Measurements from ENCODE around the gene SUPT20HL1. TPM values are rescaled to one million over a fixed set of nuclear protein-coding genes. Genes with fewer than 3 reads are reported as not detected.

The SUPT20HL1 gene
- total and polyA plus RNA-seq, 2 donors from 2014 or later: not detected

DNA sequence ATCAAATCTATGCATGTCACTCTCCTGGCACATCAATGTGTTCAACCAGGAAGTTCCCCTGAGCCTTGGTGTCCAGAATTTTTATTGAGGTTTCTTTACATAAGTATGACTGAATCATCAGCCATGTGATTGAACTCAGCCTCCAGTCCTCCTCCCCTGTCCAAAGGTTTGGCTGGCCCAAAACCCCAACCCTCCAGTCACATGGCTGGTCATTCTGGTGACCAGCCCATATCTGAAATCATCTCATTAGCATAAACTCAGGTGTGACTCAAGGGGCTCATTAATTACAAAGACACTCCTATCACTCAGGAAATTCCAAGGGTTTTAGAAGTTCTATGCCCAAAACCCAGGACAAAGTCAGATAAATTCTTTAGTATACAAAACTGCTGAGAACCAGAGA lies 26.0 kb upstream of the SUPT20HL1 start:
- H3K36me3 ChIP-seq (ENCODE audit: control insufficient read depth in 2 of 3, insufficient read depth in 3 of 3, low read length in 3 of 3): no peaks in the 10 kb centered on the region
- H3K27me3 ChIP-seq (ENCODE audit: control insufficient read depth, insufficient read depth, low read length): no peaks in the 10 kb centered on the region
- H3K9me3 ChIP-seq (ENCODE audit: control insufficient read depth in 2 of 3, insufficient read depth in 1 of 3, low read length in 3 of 3): no peaks in the 10 kb centered on the region
- H3K4me1 ChIP-seq (ENCODE audit: control insufficient read depth in 2 of 3, insufficient read depth in 2 of 3, low read depth in 1 of 3, low read length in 3 of 3): no peaks in the 10 kb centered on the region
- DNase-seq (no peak), FAIRE-seq (no peak)
- TF ChIP-seq, protein P1, sequence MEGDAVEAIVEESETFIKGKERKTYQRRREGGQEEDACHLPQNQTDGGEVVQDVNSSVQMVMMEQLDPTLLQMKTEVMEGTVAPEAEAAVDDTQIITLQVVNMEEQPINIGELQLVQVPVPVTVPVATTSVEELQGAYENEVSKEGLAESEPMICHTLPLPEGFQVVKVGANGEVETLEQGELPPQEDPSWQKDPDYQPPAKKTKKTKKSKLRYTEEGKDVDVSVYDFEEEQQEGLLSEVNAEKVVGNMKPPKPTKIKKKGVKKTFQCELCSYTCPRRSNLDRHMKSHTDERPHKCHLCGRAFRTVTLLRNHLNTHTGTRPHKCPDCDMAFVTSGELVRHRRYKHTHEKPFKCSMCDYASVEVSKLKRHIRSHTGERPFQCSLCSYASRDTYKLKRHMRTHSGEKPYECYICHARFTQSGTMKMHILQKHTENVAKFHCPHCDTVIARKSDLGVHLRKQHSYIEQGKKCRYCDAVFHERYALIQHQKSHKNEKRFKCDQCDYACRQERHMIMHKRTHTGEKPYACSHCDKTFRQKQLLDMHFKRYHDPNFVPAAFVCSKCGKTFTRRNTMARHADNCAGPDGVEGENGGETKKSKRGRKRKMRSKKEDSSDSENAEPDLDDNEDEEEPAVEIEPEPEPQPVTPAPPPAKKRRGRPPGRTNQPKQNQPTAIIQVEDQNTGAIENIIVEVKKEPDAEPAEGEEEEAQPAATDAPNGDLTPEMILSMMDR (IDR thresholded peaks at IDR 0.05; ENCODE audit: borderline replicate concordance, extremely low read depth, insufficient read depth): no peak
- H3K9ac ChIP-seq (ENCODE audit: low read length in 3 of 3): no peak overlapping the region
- intact Hi-C loops (cut with DNase I): no loop called here
- no peak overlapping the region for H3K27ac ChIP-seq (ENCODE audit: low read depth in 2 of 2, low read length in 2 of 2)
- no peak overlapping the region for H3K4me3 ChIP-seq (ENCODE audit: low read length in 3 of 3)

DNA sequence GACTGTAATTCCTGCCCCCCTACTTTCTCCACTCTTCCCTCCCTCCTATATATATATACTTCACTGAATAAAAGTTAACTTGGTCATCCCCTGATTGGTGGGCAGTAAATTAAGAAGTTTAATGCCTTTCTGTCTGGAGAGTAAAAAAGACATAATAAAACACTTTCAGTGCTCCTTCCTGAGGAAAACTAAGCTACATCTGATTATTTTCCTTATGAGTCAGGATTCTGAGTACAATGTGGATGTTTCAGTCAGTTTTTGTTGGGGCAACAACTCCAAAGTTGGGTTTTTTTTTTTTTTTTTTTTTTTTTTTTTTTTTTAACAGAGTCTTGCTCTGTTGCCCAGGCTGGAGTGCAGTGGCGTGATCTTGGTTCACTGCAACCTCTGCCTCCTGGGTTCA lies 24.6 kb upstream of the SUPT20HL1 start:
- TF ChIP-seq, protein P1 (IDR thresholded peaks at IDR 0.05; ENCODE audit: borderline replicate concordance, extremely low read depth, insufficient read depth): no peak
- intact Hi-C loops (cut with DNase I): no loop called here

DNA sequence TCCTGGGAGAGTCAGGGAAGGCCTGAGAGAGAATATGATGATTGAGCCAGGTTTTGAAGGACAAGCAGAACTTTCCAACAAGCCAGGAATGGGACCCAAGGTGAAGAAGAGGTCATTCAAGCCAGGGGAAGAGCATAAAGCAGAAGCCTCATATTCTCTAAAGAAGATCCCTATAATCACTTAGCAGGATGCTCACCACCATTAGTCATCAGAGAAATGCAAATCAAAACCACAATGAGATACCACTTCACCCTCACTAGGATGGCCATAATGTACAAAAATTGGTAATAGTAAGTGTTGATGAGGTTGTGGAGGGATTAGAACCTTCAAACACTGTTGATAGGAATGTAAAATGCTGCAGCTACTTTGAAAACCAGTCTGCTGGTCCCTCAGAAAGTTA lies 20.5 kb upstream of the SUPT20HL1 start:
- FAIRE-seq (no peak), DNase-seq (no peak)
- TF ChIP-seq, protein P1 (IDR thresholded peaks at IDR 0.05; ENCODE audit: borderline replicate concordance, extremely low read depth, insufficient read depth): no peak

More for the DNA sequence above, 24.6 kb upstream of the SUPT20HL1 start:
- DNase-seq (no peak), FAIRE-seq (no peak)
- Histone ChIP-seq H3K4me1 (ENCODE audit: control insufficient read depth in 2 of 3, insufficient read depth in 2 of 3, low read depth in 1 of 3, low read length in 3 of 3) (no peaks in the 10 kb centered on the region), H3K4me3 (ENCODE audit: low read length in 3 of 3) (no peak overlapping the region), H3K27me3 (ENCODE audit: control insufficient read depth, insufficient read depth, low read length) (no peaks in the 10 kb centered on the region), H3K9me3 (ENCODE audit: control insufficient read depth in 2 of 3, insufficient read depth in 1 of 3, low read length in 3 of 3) (no peaks in the 10 kb centered on the region), H3K36me3 (ENCODE audit: control insufficient read depth in 2 of 3, insufficient read depth in 3 of 3, low read length in 3 of 3) (no peaks in the 10 kb centered on the region), H3K9ac (ENCODE audit: low read length in 3 of 3) (no peak overlapping the region), H3K27ac (ENCODE audit: low read depth in 2 of 2, low read length in 2 of 2) (no peak overlapping the region)

DNA sequence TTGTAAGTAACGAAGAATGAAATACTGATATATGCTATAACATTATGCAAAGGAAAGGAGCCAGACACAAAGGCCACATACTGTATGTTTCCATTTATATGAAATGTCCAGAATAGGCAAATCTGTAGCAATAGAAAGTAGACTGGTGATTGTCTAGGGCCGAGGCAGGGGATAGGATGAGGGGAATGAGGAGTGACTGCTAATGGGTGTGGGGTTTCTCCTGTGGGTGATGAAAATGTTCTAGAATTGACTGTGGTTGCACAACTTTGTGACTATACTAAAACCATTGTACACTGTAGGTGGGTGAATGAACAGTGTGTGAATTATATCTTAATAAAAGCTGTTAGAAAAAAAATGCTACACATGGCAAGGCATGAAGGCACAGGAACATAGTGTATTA lies 19.9 kb upstream of the SUPT20HL1 start:
- intact Hi-C loops (cut with DNase I): no loop called here
- FAIRE-seq (no peak), DNase-seq (no peak)
- Histone ChIP-seq H3K27ac (ENCODE audit: low read depth in 2 of 2, low read length in 2 of 2) (no peak overlapping the region), H3K36me3 (ENCODE audit: control insufficient read depth in 2 of 3, insufficient read depth in 3 of 3, low read length in 3 of 3) (no peaks in the 10 kb centered on the region), H3K4me1 (ENCODE audit: control insufficient read depth in 2 of 3, insufficient read depth in 2 of 3, low read depth in 1 of 3, low read length in 3 of 3) (no peaks in the 10 kb centered on the region), H3K9me3 (ENCODE audit: control insufficient read depth in 2 of 3, insufficient read depth in 1 of 3, low read length in 3 of 3) (no peaks in the 10 kb centered on the region), H3K9ac (ENCODE audit: low read length in 3 of 3) (no peak overlapping the region), H3K27me3 (ENCODE audit: control insufficient read depth, insufficient read depth, low read length) (peaks cover 3% of the 10 kb centered on the region), H3K4me3 (ENCODE audit: low read length in 3 of 3) (no peak overlapping the region)
- TF ChIP-seq, protein P1 (IDR thresholded peaks at IDR 0.05; ENCODE audit: borderline replicate concordance, extremely low read depth, insufficient read depth): no peak

More for the DNA sequence above, 20.5 kb upstream of the SUPT20HL1 start:
- no peak overlapping the region for H3K9ac ChIP-seq (ENCODE audit: low read length in 3 of 3)
- intact Hi-C loops (cut with DNase I): no loop called here
- no peak overlapping the region for H3K27ac ChIP-seq (ENCODE audit: low read depth in 2 of 2, low read length in 2 of 2)
- H3K27me3 ChIP-seq (ENCODE audit: control insufficient read depth, insufficient read depth, low read length): peaks cover 3% of the 10 kb centered on the region
- no peaks in the 10 kb centered on the region for H3K36me3 ChIP-seq (ENCODE audit: control insufficient read depth in 2 of 3, insufficient read depth in 3 of 3, low read length in 3 of 3)
- no peak overlapping the region for H3K4me3 ChIP-seq (ENCODE audit: low read length in 3 of 3)
- no peaks in the 10 kb centered on the region for H3K9me3 ChIP-seq (ENCODE audit: control insufficient read depth in 2 of 3, insufficient read depth in 1 of 3, low read length in 3 of 3)
- H3K4me1 ChIP-seq (ENCODE audit: control insufficient read depth in 2 of 3, insufficient read depth in 2 of 3, low read depth in 1 of 3, low read length in 3 of 3): no peaks in the 10 kb centered on the region

Data from kidney (tissue), 14 donors.